Osteoblast (primary cell): ENCODE measurements around the gene COL16A1. TPM values are rescaled to one million over a fixed set of nuclear protein-coding genes. Genes with fewer than 3 reads are reported as not detected.

Experiments
- DNase-seq: peaks from one replicate; pipeline ENCODE4 v3.0.0; 2011; ENCODE audit warnings: low spot score, mixed read lengths; ENCODE audit not compliant: insufficient read length; ENCODE audit errors: missing footprints
- H2AFZ ChIP-seq: 2 replicates; pipeline ENCODE4 v1.6.0; 2011; ENCODE audit warnings: mild to moderate bottlenecking, low read length
- H3K27ac ChIP-seq: 2 replicates; pipeline ENCODE4 v1.5.1; 2011; ENCODE audit warnings: mild to moderate bottlenecking, low read depth, low read length, moderate library complexity
- H3K27me3 ChIP-seq: 2 replicates; pipeline ENCODE4 v1.6.0; 2012; ENCODE audit warnings: mild to moderate bottlenecking, control low read depth, inconsistent platforms, low read length, moderate library complexity; ENCODE audit not compliant: insufficient read depth
- H3K36me3 ChIP-seq: 2 replicates; pipeline ENCODE4 v1.5.1; 2011; ENCODE audit warnings: mild to moderate bottlenecking, low read length, control low read depth, moderate library complexity; ENCODE audit not compliant: insufficient read depth
- H3K4me1 ChIP-seq: 2 replicates; pipeline ENCODE4 v1.5.1; 2011; ENCODE audit warnings: mild to moderate bottlenecking, low read length, control low read depth, moderate library complexity; ENCODE audit not compliant: insufficient read depth
- H3K4me2 ChIP-seq: 2 replicates; pipeline ENCODE4 v1.6.0; 2011; ENCODE audit warnings: mild to moderate bottlenecking, low read length; ENCODE audit not compliant: insufficient read depth
- H3K4me3 ChIP-seq: fragments of 200-600 bp; sonication (generic); 3 replicates; pipeline ENCODE4 v1.5.1; 2012; ENCODE audit warnings: mild to moderate bottlenecking, low read length, inconsistent platforms; ENCODE audit not compliant: insufficient read depth
- H3K79me2 ChIP-seq: 2 replicates; pipeline ENCODE4 v1.6.0; 2012; ENCODE audit warnings: mild to moderate bottlenecking, low read length, control low read depth, inconsistent platforms; ENCODE audit not compliant: insufficient read depth
- H3K9me3 ChIP-seq: 2 replicates; pipeline ENCODE4 v1.5.1; 2011; ENCODE audit warnings: low read depth, low read length, control low read depth
- H4K20me1 ChIP-seq: 2 replicates; pipeline ENCODE4 v1.6.0; 2012; ENCODE audit warnings: mild to moderate bottlenecking, low read length, control low read depth; ENCODE audit not compliant: insufficient read depth
- total RNA-seq: library from RNA; depleted of rRNA; stranded (reverse); fragments of >200 nt; gene quantifications from 2 replicates; pipeline ENCODE4 v1.2.3, GENCODE V29; 2012
- TF ChIP-seq, protein P1 (sequence below): IDR thresholded peaks from 2 replicates; pipeline ENCODE4 v1.5.1; 2011; ENCODE audit warnings: mild to moderate bottlenecking, low read depth, low read length, moderate library complexity; ENCODE audit errors: extremely low read depth

The COL16A1 gene
- total RNA-seq, 1 donor = 197 TPM

DNA sequence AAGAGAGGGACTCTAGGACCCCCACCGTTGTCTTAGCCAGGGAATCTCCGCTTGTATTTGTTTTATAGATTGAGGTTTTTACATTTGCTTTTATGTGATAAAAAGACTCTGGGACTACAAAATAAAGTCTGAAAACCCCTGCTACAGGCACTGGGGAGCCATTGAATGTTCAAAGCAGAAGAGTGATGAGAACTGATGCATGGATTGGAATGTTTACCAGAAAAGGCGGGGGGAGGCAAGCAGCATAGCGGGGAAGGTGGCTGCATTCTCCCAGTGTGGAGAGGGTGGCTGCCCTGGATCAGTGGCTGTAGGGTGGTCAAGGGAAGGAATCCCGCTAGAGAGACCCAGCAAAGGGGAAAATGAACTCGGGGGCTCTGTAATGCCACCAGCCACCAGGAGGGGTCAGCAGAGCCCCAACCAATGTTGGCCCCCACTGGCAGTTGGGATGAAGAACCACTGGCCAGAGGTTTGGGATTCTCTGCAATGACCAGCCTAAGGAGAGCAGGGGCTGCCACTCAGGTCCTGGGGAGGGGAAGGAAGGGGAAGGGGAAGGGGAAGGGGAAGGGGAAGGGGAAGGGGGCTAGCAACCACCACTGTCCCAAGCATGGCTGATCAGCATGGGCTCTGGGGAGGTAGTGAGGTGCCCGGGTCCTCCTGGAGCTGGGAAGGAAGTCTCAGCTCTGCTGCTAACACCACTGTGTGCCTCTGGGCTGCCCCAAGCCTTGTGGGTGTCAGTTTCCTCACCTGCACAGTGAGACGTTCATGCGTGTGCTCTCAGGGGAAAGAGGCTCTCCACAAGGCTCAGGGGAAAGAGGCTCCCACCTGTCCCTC is 40.0 kb downstream of the COL16A1 start:
- H3K9me3 ChIP-seq = no peaks in the 10 kb centered on the region
- peak; percentile 97 for DNase-seq
- no peaks in the 10 kb centered on the region for H3K79me2 ChIP-seq
- no peak overlapping the region for H2AFZ ChIP-seq
- H4K20me1 ChIP-seq = peaks cover 4% of the 10 kb centered on the region
- TF ChIP-seq, protein P1, sequence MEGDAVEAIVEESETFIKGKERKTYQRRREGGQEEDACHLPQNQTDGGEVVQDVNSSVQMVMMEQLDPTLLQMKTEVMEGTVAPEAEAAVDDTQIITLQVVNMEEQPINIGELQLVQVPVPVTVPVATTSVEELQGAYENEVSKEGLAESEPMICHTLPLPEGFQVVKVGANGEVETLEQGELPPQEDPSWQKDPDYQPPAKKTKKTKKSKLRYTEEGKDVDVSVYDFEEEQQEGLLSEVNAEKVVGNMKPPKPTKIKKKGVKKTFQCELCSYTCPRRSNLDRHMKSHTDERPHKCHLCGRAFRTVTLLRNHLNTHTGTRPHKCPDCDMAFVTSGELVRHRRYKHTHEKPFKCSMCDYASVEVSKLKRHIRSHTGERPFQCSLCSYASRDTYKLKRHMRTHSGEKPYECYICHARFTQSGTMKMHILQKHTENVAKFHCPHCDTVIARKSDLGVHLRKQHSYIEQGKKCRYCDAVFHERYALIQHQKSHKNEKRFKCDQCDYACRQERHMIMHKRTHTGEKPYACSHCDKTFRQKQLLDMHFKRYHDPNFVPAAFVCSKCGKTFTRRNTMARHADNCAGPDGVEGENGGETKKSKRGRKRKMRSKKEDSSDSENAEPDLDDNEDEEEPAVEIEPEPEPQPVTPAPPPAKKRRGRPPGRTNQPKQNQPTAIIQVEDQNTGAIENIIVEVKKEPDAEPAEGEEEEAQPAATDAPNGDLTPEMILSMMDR = peak; percentile 81
- no peak overlapping the region for H3K4me3 ChIP-seq
- H3K27ac ChIP-seq = no peak overlapping the region
- H3K27me3 ChIP-seq = no peaks in the 10 kb centered on the region
- H3K36me3 ChIP-seq = peaks cover 74% of the 10 kb centered on the region
- H3K4me2 ChIP-seq = no peak overlapping the region
- peaks cover 6% of the 10 kb centered on the region for H3K4me1 ChIP-seq

DNA sequence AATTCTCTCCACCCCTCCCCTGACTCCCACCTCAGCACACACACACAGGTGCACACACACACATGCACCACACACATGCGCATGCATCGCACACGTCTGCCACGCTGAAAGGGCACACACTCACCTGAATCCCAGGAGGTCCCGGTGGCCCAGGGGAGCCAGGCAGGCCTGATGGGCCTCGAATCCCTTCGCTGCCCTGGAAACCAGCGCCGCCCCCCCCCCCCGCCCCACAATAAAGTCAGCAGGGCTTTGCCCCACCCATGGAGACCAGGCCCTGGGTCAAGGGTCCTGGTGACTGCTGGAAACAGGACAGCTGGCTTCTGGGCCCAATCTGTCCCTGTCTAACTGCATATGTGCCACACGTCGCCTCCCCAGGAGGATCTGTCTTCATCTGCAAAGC is 41.4 kb downstream of the COL16A1 start:
- no peak overlapping the region for H3K4me2 ChIP-seq
- H3K27me3 ChIP-seq = no peaks in the 10 kb centered on the region
- H3K4me1 ChIP-seq = peaks cover 11% of the 10 kb centered on the region
- TF ChIP-seq, protein P1 = no peak
- no peaks in the 10 kb centered on the region for H3K79me2 ChIP-seq
- H3K36me3 ChIP-seq = peaks cover 80% of the 10 kb centered on the region
- no peaks in the 10 kb centered on the region for H3K9me3 ChIP-seq
- H4K20me1 ChIP-seq = peaks cover 9% of the 10 kb centered on the region
- DNase-seq = peak; percentile 66
- H3K4me3 ChIP-seq = no peak overlapping the region
- H3K27ac ChIP-seq = no peak overlapping the region
- no peak overlapping the region for H2AFZ ChIP-seq

DNA sequence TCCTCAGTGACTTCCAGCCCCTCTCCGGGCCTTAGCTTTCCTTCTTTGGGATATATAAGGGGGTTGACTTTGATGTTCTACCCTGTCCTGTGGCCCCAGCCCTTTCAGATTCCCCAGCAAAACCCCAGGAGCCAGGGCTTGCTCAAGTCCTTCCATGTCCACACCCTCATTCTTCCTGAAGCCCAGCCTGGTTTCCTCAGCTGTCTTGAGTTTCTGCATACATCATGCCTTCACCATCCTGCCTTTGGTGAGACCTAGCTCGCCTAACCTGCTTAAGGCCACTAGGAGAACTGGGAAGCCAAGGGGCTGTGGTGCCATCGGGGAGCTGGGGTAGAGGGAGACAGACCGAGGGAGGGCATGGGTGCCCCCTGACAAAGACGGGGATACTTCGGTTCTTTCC is 42.0 kb downstream of the COL16A1 start:
- Histone ChIP-seq H2AFZ (no peak overlapping the region), H3K27ac (no peak overlapping the region), H3K4me1 (peaks cover 9% of the 10 kb centered on the region), H3K9me3 (no peaks in the 10 kb centered on the region), H4K20me1 (peaks cover 9% of the 10 kb centered on the region), H3K79me2 (no peaks in the 10 kb centered on the region), H3K36me3 (peaks cover 82% of the 10 kb centered on the region), H3K4me2 (no peak overlapping the region), H3K4me3 (no peak overlapping the region), H3K27me3 (no peaks in the 10 kb centered on the region)
- TF ChIP-seq, protein P1 = no peak
- DNase-seq = peak; percentile 78

DNA sequence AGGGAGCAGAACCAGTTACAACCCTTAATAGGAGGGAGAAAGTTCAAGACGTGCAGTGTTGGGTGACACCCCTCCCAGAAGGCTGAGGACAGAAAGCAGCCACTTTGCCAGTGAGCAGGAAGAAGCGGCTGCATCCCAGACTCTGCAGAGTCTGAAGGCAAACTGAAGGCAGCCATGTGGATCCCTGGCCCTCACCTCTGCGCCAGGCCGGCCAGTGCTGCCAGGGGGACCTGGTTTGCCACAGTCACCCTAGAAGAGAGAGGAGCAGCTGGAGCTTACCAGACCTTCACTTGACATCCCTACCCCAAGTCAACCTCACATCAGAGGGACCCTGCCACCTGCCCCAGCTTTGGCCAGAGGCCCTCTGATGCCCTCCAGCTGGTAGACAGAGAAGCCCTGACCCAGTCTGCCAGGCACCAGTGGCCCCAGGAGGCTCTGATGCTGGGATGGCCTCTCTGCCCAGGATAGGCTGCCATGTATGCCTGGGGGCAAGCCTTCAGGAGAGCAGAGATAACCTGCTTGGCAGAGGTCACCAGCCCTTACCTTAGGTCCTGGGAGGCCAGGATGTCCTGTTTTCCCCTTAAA is 42.9 kb downstream of the COL16A1 start:
- Histone ChIP-seq H3K36me3 (peaks cover 82% of the 10 kb centered on the region), H3K9me3 (no peaks in the 10 kb centered on the region), H2AFZ (no peak overlapping the region), H3K27ac (no peak overlapping the region), H3K4me3 (no peak overlapping the region), H3K79me2 (no peaks in the 10 kb centered on the region), H3K4me1 (peaks cover 8% of the 10 kb centered on the region), H3K4me2 (no peak overlapping the region), H4K20me1 (peaks cover 9% of the 10 kb centered on the region), H3K27me3 (no peaks in the 10 kb centered on the region)
- TF ChIP-seq, protein P1 = no peak
- peak; percentile 86 for DNase-seq
